LNCaP clone FGC (cell line): ENCODE measurements around the gene CKMT2.

Experiments used
- DNase-seq: peaks from one replicate; pipeline ENCODE4 v3.0.0-alpha.2; 2011; ENCODE audit warnings: low read depth
- H3K4me3 ChIP-seq: 2 replicates; pipeline ENCODE4 v1.5.1; 2011; ENCODE audit warnings: mild to moderate bottlenecking, low read depth, low read length, control low read depth
- TF ChIP-seq, protein P1 (sequence below): IDR thresholded peaks from 2 replicates; pipeline ENCODE4 v1.5.1; 2012; ENCODE audit warnings: mild to moderate bottlenecking; ENCODE audit not compliant: control insufficient read depth, insufficient read depth; ENCODE audit errors: extremely low read depth

Gene CKMT2

DNA sequence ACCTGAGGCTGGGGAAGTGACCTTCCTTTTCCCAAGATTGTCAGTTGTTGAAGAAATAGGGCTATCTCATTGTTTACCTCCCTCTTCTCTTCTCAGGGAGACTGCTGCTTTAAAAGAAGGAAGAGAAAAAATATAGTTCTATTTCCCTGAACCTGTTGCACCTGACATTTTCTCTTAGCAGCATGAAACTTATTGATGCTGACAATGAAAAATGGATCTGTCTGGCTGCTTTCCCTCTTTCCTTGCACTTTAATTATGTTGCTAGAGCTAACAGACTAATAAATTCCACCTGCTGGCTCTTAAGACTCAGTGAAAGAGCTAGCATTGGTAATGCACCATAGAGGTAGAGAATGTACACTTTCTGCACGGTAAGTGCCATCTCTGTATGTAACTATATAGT, 6.2 kb upstream of the CKMT2 start:
- DNase-seq: no peak
- no peak overlapping the region for H3K4me3 ChIP-seq
- TF ChIP-seq, protein P1, sequence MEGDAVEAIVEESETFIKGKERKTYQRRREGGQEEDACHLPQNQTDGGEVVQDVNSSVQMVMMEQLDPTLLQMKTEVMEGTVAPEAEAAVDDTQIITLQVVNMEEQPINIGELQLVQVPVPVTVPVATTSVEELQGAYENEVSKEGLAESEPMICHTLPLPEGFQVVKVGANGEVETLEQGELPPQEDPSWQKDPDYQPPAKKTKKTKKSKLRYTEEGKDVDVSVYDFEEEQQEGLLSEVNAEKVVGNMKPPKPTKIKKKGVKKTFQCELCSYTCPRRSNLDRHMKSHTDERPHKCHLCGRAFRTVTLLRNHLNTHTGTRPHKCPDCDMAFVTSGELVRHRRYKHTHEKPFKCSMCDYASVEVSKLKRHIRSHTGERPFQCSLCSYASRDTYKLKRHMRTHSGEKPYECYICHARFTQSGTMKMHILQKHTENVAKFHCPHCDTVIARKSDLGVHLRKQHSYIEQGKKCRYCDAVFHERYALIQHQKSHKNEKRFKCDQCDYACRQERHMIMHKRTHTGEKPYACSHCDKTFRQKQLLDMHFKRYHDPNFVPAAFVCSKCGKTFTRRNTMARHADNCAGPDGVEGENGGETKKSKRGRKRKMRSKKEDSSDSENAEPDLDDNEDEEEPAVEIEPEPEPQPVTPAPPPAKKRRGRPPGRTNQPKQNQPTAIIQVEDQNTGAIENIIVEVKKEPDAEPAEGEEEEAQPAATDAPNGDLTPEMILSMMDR: no peak

DNA sequence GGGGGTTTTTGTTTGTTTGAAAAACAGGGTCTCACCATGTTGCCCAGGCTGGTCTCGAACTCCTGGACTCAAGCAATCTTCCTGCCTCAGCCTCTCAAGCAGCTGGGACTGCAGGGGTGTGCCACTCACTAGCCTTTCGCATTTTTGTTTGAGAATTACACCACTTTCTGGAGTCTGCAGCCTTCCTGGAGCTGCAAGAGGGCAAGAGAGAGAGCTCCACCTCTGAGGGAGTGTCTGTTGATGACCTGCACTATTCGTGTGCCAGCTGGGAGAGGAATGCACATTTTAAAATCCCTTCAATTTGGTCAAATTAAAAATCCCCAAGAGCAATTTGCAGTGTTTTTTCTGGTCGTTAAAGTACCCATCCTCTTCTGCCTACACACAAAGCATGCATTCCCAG, 5.0 kb upstream of the CKMT2 start:
- DNase-seq: no peak
- no peak overlapping the region for H3K4me3 ChIP-seq
- TF ChIP-seq, protein P1: no peak

DNA sequence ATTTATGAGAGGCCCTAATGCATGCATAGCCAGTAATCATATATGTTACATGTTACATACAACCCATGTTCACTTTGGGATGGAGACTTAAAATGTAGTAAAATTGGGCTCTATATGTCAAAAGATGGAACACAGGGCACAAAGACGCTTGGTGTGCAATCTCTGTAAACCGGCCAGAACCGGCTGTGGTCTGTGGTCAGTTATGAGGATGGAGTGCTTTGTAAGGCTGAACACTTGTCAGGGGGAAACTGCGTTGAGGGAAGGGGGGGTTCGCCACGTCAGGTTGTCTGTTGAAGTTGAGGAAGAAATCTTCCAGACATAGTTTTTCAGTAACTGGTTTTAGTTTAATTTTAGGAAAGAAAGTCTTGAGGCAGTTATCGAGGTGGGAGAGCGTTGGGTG, 2.7 kb upstream of the CKMT2 start:
- DNase-seq: no peak
- TF ChIP-seq, protein P1: no peak
- H3K4me3 ChIP-seq: no peak overlapping the region

DNA sequence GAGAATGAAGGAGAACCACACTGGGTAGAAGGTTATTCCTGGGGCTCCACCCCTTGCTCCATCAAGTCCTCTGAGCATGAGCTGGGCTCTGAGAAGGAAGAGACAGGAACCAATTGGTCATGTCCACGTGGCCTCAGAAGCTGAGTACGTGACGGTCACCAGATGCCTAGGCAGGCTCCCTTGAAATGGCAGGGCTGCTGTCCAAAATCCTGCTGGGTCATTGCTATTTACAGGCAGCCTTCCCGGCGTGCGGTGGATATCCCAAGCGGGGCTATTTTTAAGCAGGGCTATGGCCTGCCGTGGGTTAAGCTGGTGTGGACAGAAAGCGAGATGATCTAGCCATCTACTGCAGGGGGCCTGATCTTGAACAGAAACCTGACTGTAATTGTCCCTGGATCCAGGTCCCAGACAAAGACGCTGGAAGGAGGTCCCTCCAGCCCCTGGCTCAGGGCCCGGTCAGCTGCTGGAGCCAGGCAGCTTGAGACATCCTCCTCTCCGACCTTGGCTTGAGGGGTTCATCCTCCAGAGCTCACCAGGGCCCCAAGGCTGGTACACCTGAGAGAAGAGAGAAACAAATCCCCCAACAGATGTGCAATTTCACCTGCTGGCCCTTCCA, 550 bp upstream of the CKMT2 start:
- H3K4me3 ChIP-seq: no peak overlapping the region
- DNase-seq: peak; percentile 1
- TF ChIP-seq, protein P1: no peak

DNA sequence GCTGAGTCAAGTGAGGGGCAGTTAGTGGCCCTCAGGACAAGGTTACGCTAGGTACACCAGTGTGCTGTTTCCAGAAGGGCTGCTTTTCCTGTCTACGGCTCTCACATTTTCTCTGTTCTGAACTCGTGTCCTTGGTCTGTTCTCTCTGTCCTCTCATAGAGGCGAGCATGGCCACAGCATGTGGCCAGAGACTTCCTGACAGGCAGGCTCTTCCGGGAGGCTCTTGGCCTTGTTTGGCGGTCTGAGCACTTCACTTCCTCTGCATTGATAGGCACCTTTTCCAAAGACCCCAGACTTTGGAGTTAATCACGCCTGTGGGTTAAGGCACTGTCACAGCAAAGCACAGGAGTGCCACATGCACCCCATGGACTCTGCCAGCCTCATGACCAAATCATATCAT, 1.2 kb downstream of the CKMT2 start:
- TF ChIP-seq, protein P1: no peak
- no peak for DNase-seq
- H3K4me3 ChIP-seq: no peak overlapping the region

DNA sequence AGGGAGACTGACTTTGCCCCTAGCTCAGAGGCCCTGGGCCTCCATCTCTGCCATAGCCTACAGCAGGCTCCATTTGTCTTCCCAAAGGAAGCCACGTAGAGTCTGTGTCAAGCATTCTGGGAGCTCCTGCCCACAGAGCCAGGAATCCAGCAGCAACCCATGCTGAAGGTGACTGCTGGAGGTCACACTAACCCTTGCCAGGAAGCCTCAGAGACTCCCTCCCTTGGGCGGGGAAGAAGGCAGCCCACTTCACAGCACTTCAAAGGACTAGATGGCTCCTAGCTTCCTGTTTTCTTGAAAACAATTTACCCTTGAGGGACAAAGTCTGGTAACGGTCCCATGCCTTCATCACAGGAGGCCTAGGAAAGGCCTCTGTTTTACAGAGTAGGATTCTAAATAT, 1.7 kb downstream of the CKMT2 start:
- TF ChIP-seq, protein P1: no peak
- DNase-seq: no peak
- no peak overlapping the region for H3K4me3 ChIP-seq
